HG02588 (cell line): ENCODE measurements around the gene NEU4.
"Not testable (repeated sequence)": the region's sequence is repeated elsewhere in the genome, so short reads cannot be mapped to it uniquely, and the experiment has no call there.

ENCODE experiments used
- ATAC-seq: cut with Tn5 transposase; IDR thresholded peaks from one replicate; pipeline ENCODE4 v1.9.1; 2021; ENCODE audit warnings: mild to moderate bottlenecking, moderate library complexity; ENCODE audit not compliant: unreplicated experiment

NEU4 gene, protein sequence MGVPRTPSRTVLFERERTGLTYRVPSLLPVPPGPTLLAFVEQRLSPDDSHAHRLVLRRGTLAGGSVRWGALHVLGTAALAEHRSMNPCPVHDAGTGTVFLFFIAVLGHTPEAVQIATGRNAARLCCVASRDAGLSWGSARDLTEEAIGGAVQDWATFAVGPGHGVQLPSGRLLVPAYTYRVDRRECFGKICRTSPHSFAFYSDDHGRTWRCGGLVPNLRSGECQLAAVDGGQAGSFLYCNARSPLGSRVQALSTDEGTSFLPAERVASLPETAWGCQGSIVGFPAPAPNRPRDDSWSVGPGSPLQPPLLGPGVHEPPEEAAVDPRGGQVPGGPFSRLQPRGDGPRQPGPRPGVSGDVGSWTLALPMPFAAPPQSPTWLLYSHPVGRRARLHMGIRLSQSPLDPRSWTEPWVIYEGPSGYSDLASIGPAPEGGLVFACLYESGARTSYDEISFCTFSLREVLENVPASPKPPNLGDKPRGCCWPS

DNA sequence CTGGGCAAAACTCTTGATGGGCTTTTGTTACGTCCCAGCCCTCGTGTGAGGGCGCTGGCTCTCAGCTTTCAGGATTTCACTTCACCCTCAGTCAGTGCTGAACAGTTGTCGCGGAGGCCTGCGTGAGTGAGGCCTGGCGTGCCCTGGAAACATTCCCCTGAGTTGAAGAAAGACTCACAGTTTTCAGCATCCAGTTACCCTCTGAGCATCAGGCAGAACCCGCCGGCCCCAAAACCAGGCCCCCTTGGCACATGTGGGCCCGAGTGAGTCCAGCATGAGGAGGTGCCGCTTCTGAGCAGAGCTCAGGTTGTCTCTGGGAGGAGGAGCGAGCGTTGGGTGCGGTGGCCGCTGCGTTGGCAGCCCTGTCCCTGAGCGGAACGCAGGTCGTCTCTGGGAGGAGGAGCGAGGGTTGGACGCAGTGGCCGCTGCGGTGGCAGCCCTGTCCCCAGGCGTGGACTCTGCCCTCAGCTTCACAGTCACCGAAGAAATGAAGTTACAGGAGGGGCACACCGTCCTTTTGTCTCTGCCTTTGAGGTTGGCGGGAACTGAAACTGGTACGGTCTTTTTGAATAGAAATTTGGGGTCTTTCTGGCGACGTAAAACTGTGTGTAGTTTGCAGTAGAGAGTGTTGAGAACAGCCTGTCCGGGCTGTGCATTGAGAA lies at the start of gene NEU4:
Gene NEU4 (plus strand): TSS at position 473 of the 662 bp plus-strand sequence. CDS start 5,292 bp downstream, outside the sequence.
- ATAC-seq = no peak

DNA sequence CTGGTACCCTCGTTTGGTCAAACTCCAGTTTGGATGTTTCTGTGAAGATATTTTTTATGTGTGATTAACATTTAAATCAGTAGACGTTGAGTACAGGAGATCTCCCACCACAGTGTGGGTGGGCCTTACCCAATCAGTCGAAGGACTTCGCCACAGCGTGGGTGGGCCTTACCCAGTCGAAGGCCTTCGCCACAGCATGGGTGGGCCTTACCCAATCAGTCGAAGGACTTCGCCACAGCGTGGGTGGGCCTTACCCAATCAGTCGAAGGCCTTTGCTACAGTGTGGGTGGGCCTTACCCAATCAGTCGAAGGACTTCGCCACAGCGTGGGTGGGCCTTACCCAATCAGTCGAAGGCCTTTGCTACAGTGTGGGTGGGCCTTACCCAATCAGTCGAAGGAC lies 49.1 kb upstream of the NEU4 start:
- not testable (repeated sequence) for ATAC-seq

DNA sequence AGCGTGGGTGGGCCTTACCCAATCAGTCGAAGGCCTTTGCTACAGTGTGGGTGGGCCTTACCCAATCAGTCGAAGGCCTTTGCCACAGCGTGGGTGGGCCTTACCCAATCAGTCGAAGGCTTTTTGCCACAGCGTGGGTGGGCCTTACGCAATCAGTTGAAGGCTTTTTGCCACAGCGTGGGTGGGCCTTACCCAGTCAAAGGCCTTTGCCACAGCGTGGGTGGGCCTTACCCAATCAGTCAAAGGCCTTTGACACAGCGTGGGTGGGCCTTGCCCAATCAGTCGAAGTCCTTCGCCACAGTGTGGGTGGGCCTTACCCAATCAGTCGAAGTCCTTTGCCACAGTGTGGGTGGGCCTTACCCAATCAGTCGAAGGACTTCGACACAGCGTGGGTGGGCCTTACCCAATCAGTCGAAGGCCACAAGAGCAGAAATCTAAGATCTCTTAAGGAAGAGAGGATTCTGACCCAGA lies 48.7 kb upstream of the NEU4 start:
- ATAC-seq = no peak

DNA sequence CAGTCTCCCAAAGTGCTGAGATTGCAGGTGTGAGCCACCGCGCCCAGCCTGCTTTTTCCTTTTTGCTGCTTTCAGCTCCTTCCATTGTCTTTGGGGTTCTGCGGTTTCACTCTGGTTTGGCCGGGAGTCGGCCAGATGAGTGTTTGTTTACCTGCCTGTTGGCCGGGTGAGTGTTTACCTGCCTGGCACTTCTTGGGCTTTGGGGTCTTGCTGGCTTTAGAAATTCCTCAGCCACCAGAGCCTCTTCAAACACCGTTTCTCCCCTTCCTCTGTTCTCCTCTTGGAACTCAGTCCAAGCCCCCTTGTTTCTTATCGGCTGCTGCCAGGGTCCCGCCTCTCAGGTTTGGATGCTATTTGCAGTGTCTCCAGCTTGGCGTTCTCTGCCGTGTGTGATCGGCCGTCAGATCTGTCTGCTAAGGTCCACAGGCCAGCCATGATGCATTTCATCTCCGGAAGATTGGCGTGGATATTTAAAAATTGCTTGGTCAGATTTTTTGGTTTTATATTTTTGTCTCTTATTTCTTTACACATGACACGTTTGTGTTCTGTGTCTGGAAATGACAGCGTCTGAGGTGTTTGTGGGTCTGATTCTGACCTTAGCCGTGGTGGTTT lies 46.6 kb upstream of the NEU4 start:
- ATAC-seq = no peak

DNA sequence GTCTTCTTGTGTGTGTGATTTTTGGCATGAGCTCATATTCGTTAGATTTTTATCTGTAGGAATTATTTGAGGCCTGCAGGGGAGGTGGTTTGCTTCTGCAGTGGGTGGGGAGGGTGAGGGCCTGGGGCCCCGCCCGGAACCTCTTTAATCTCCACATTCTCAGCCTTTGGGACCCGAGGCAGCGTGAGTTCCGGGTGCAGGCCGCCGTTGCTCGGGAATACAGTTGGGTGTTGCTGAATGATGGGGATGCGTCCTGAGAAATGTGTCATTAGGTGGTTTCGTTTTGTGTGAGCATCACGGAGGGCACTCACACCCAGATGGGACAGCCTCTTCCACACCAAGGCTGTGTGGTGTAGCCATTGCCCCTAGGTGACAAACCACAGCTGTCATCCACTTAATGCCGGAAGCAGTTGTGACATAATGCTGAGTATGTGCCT lies 46.0 kb upstream of the NEU4 start:
- ATAC-seq = no peak

DNA sequence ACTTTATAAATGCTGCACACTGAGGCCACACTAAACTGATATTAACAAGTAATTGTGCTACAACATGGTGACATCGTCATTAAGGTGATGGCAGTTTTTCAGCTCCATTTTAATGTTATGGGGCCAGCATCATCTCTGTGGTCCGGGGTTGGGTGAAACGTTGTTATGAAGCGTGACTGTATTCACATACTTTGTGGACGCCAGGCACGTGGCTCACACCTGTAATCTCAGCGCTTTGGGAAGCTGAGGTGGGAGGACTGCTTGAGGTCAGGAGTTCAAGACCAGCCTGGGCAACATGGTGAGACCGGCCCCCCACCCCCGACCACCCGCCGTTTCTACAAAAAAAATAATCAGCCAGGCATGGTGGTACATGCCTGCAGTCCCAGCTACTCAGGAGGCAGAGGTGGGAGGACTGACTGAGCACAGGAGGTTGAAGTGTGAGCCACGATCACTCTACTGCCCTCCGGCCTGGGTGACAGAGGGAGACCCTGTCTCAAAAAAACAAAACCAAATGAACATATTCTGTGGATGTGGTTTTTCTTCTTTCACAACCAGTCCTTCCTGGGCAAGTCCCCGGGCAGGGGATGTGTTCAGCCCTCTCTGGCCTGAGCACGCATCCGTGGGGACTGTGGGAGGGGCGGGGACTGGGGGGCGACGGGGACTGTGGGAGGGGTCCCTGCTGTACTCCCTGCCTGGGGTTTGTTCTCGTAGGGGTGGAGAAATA lies 45.3 kb upstream of the NEU4 start:
- ATAC-seq = no peak

DNA sequence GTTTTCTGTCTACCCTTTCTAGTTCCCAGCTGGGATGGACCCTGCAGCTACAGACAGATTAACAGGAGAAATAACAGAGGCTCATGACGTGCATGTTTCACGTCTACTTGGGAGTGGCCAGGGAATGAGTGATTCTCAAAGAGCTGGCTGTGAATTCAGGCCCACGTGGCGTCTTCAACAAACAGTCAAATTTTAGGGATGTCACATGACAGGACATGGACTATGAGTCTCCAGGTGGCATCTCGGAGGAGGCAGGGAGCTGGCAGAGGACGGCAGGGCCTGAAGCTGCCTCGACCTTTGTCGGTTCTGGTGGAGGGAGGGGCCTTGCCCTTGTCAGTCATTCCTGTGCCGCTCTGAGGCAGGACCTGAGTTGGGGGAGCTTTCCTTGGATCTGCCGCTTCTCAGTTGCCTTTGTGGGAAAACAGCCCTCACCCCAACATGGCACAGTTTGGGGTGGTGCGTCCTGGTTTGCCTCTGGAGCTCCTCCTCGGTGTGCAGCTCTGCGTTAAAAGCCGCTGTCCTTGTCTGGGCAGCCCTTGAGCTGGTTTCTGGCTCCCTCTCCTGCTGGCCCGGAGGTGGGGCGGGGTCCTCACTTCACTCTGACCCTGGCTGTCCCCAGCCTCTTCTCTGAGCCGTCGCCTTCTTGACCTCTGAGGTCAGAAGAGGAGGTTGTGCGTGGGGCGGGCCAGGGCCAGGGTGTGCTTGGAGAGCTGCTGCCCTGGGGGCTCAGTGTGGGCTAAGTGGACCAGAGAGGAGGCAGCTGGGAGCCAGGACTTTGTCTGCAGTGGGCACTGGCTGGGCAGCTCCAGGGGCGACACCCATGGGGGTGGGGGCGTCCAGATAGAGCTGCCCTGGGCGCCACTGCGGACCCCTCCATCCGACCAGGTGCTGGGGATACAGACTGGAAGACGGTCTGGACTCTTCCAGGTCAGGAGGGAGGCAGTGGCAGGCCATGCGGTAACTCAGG lies 44.4 kb upstream of the NEU4 start:
- ATAC-seq = no peak

DNA sequence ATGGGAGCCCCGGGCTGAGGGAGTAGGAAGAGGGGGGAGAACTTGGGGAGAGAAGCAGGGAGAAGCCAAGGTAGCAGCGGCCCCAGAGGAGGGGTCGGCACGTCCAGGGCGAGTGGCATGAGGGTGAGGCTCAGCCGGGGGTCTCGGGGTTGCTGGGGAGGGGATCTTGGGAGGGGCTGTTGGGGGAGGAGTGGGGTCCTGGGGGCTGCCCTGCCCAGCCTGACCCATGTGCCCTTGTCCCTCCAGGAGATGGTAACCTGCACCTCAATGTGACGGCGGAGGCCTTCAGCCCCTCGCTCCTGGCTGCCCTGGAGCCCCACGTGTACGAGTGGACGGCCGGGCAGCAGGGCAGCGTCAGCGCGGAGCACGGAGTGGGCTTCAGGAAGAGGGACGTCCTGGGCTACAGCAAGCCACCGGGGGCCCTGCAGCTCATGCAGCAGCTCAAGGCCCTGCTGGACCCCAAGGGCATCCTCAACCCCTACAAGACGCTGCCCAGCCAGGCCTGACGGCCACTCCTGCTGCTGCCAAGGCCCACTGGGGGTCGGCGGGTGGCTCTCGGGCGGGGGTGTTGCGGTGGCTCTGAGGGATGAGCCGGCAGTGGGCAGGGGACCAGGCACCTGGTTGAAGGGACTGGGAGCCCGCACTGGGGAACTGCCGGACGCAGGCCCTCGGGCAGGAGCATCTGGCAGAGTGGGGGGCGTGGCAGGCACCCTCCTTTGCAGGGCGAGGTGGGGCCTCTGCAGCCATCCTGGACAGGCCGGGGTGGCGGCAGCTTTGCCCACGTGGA lies 41.3 kb upstream of the NEU4 start:
- ATAC-seq = no peak

DNA sequence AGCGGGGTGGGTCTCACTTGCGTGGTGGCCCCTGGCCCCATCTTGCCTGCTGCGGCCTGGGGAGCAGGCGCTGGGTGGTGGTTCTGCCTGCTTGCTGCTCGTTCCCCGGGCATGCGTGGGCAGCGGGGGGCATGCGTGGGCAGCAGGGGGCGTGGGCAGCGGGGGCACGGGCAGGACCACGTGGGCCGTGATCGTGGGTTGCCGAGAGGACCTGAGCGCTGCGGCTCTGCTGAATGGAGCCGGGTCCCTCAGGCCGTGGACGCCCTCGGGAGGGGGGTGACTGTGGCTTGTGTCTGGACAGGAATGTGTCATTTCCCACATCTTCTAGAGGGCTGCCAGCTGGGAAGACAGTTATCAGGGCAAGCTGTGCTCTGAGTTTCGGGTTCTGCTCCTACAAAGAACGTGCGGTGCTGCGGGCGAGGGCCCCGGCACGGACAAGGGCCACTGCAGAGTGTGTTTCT lies 40.7 kb upstream of the NEU4 start:
- no peak for ATAC-seq

DNA sequence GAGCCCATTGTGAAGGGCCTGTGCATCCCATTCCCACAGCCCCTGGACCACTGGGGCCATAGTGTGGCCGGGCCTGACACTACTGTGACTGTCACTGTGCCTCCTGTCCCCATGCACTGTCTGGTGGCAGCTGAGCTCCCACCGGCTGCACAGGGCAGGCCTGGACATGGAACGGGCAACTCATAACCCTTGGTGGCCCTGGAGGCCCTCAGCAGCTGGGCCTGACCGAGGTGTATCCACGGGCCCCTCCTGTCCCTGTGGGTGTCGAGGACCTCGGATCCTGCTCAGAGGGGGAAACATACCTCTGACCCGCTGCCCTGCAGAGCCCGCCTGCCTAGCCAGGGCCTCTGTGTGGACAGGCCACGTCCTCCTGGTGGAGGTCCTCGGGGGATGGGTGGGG lies 40.1 kb upstream of the NEU4 start:
- no peak for ATAC-seq

DNA sequence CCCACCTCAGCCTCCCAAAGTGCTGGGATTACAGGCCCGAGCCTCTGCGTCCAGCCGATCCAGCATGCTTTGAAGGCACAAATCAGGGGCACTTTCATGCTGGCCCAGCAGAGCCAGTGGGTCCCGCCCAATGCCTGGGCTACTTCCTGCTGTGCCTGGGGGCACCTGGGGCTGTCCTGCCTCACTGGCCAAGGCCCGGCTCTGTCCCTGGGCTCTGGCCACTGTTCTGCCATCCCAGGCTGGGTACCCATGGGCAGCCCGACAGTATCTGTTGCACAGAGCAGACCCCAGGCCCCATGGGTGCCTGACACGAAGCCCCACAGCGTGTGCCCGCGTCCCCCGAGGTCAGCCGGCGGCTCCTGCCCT lies 39.2 kb upstream of the NEU4 start:
- ATAC-seq = no peak

DNA sequence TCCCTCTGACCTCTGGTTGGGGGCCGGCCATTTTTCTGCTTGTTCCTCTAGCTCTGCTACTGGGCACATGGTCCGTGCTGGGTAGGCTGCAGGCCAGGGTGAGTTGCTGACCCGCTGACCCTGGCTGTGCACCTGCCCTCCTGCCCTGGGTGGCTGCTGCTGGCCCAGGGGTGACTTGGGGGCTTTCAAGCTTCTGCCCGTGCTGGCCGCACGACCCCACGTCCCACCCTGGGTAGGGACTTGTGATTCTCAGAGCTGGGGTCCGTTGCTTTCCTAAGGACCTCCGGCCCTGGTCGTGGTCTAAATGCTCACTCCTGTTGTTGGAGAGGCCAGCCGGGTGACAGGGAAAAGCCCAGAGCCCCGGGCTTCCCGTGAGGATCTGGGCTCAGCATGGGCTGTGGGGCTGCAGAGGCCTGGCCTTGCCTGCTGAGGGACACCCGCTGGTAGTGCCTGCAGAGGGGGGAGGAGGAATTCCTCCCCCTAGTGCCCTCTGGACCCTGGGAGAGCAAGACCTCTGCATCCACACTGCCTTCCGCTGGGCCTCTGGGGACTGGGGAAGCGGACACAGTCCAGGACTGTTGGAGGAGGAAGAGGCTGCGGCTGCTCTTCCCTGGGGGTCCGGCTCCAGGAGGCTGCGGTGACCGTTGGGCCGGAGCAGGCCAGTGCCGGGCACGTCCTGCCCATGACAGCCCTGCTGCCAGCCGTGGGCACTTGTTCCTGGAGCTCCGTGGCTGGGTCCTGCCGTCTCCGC lies 38.6 kb upstream of the NEU4 start:
- ATAC-seq = no peak

DNA sequence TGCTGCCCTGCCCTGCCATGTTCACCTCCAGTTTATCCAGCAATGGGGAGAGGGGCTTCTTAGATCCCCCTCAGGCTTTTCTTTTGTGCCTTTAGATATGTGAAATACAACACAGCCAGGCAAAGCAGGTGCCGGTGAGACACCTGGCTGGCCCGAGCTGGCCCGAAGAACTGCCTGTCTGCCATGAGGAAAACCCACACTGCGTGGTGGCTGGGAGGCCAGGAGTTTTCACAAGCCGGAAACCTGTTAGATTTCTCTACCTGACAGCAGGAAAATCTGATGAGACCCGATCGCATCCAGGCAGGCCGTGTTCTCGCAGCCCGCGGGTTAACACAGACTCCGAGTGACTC lies 38.1 kb upstream of the NEU4 start:
- ATAC-seq = no peak

DNA sequence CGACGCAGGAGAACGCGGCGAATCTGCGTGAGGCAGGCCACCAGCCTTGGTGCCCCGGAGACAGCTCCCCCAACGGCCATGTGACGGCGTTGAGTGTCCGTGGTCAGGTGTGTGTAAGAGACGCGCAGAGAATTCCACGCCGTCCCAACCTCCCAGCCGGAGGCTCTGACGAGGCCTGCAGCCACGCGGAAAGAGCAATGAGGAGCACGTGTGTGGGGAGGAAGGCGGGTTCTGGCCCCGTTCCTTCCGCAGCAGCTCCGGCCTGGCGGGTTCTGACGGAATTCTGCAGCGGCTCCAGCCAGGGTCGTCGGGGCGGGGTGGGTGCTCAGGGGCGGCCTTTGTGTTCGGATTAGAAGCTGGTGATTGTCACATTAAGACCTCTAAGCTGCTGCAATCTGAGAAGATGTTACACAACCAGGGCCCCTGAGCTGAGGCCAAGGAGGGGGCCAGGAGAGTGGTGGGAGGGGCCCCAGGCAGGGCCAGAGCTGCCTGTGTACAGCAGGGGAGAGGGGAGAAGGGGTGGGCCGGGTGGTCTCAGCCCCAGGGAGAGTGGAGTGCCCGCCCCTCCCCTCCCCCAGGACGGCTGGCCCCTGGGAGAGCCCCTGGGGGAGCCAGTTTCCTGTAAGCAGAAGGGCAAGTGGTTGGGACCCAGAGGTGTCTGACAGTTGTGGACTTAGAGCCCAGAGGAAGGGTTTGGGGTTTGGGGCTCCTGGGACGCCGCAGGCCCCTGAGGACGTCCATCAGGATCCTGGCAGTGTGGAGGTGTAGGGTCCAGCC lies 37.5 kb upstream of the NEU4 start:
- ATAC-seq = no peak

DNA sequence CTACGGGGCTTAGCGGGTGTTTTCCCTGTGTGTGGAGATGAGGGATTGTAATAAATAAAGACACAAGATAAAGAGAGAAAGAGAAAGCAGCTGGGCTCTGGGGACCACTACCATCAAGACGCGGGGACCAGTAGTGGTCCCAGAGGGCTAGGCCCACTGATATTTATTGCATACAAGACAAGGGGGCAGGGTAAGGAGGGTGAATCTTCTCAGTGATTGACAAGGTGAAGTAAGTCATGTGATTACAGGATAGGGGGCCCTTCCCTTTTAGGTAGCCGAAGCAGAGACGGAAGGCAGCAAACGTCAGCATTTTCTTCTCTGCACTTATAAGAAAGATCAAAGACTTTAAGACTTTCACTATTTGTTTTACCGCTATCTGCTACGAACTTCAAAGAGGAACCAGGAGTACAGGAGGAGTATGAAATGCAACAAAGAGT lies 36.9 kb upstream of the NEU4 start:
- ATAC-seq = no peak

DNA sequence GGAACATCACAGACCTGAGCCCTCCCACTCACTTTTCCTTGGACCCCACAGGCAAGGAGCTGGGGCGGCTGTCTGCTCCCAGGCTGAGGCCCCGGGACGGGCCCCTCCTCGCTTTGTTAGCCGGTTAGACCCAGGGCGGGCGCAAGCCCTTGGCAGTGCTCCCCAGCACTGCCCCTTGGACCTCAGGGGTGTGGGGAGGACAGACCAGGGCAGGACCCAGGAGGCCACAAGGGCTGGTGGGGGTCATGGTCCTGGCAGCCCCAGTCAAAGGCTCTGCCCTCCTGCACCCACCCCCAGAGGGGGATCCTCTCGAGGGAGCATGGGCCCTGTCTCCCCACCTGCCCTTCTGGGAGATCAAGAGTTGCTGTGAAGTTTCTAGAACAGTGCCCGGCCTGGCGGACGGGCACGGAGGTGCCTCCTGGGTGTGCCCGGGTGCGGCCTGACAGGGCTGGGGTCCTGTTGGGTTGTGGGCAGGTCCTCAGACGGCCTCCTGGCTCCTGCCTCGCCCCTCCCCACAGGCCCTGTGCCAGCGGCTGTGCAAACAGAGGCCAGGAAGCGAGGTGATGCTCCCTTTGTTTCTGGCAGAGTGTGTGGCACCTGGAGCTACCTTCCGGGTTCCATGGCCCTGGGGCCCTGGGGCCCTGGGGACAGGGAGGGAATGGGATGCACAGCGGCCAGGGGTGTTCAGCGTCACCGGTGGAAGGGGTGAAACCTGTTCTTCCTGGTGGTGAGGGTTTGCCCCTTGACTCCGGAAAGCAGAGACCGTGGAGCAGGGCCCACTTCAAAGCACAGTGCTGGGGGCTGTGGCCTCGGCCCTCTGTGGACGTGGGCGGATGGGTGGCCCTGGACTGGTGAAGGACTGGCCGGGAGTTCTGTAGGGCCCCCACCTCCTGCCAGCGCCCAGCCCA lies 35.2 kb upstream of the NEU4 start:
- no peak for ATAC-seq
